NCI-H1092 (cell line): Measurements from ENCODE around the gene CTIF.

ENCODE experiments used
- DNase-seq: peaks from one replicate; lab custom pipeline; 2025; lab: John Stamatoyannopoulos, UW

The CTIF gene

DNA sequence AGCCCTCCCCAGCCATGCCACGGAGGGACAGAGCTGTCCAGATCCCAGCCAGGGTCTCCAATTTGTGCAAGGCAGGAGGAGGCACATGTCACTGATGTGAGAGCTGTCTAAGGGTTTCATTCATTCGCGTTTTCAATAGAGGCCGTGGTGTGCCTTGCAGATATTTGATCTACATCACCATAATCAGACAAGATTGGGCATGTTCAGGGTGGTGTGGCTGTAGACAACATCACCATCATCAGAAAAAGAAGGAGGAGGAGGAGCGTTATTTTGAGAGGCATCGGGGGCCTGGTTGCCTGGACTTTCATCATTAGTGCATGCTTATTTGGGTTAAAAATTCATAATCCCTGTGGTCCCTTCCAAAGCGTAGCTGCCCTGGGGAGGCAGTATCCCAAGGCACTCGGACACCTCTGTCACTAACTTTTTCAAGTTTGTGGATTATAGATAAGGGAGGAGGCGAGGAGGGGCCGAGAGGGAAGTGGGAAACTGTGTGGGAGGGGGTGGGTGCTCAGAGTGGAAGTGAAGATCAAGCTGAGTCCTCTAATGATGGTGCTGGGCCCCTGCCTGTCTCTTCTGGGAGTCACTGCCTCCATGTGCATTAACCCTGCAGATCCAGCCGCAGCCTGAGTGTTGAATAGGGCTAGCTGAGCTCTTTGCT, 194.1 kb downstream of the CTIF start:
- no peak for DNase-seq

DNA sequence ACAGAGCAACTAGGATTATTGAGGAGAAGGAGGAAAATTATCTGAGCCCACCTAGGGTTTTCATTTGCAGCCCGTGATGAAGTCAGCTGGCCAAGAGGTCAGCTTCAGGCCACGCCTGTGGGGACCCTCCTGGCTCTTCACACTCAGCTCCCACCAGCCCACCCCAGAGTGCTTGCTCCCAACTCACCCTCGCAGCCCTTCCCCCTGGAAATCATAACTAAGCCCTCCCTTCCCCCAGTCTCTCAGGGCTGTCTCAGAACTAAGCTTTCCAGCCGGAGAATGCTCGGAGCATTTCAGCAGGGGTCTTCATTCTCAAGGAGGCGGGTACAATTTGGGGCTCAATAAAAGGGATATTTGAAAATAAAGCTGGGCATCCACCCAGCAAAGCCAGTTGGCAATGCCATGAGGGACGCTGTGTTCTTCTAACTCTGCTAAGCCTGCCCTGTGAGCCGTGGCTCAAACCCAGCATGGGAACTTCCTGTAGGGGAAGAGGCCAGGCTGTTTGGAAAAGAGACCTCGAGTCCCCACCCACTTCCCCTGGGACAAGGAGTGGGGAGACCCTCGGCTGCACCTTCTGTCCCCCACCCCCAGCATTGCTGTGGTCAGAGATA, 194.9 kb downstream of the CTIF start:
- no peak for DNase-seq

DNA sequence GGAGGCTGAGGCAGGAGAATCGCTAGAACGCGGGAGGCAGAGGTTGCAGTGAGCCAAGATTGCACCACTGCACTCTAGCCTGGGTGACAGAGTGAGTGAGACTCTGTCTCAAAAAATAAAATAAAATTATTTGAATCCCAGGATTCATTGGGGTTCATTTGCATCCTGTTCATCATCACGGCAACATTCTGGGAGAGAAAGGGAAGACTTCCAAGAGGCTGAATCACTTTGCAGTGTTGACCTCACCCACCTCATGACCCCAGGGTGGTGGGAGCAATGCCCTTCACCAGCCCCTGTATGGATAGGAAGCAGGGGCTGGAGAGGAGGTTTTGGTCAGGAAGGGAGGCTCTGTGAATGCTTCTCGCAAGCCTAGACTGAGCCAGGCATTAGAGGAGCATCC, 195.6 kb downstream of the CTIF start:
- DNase-seq: no peak

DNA sequence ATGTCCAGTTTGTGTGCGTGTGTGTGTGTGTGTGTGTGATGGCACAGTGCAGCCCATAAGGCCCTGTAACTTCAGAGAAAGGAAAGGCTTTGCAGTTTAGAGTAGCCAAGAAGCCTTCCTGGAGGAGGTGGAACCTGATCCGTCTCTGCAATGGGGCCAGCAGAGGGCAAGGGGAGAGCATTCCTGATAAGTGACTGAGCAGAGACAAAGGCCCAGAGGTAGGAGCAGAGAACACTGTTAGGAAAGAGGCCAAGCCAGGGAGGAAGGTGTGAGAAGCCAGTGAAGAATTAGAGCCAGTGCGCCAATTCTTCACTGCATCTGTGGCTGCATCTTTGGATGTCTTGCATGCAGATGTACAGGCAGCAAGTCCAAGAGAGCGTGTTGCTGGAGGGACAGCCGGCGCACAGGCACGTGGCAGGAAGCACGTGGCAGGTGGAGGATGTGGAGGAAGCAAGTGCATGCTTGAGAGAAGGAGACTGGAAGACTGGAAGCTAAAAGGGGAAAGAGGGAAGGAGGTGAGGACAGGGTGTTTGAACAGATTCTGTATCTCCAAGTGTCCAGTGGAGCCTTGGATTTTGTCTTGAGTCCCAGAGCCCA, 196.3 kb downstream of the CTIF start:
- no peak for DNase-seq

DNA sequence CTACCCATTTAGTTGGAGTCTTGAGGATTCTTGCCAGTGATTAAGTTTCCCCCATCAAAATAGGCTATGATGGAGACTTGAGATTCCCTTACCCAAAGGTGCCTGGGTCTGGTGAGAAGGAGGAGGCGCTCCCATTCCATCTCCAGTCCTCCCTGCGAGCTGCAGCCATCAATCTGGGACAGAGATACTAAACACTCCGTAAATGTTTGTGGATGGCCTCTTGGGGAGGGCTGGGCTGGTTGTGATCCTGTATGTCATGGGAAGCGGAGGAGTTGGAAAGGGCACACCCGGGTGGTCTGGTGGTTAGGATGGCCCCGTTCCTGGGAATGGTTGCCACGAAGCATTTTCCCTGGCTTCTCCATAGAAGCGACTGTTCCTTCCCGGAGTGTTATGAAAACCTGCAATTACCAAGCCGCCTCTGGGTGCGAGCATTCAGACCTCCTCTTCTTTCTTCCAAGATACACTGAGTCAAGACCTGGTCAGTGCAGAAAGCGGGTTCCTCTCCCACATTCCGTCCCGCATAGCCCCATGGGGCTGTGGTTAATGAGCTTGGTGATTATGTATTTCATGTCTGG, 196.9 kb downstream of the CTIF start:
- DNase-seq: no peak

DNA sequence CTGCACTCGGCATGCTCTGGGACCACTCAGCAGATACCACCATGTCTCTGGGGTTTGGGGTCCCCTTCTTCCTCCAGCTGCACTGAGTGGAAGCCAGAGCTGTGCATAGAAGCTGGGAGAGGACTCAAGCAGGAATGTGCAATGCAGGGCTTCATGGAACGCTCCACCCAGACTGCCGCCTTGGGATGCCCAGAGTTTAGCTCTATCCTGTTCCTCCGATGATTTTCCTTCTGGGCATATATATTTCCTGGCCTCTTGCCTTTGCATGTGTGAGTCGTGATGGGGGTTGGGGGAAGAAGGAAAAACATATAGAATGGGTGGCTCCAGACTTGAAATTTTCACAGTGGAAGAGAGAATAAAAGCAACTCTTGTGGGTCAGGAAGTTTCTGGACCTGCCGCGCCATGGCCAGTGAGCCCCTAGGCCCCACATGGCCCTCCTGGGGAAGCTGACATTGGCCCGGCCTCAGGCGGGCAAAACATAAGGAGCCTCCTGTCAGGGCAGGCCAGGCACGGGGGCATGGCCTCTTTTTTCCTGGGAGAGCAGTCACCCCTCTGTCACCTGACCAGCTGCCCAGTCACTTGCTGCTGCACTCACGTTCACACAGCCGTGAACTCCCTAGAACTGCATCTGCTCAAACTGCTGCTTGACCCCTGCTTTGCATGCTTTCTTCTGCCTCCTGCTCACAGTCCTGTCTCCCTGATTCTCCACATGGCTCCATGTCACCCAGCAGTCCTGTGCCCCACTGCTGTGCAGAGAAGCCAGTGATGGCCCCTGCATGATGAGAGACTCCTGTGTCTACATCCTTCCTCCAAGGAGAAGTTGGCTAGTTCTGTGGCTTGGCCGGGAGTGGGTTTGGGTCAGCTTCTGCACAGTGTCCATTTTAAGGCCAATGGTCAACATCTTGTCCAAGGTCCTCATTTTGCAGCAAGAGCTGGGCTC, 197.8 kb downstream of the CTIF start:
- no peak for DNase-seq

DNA sequence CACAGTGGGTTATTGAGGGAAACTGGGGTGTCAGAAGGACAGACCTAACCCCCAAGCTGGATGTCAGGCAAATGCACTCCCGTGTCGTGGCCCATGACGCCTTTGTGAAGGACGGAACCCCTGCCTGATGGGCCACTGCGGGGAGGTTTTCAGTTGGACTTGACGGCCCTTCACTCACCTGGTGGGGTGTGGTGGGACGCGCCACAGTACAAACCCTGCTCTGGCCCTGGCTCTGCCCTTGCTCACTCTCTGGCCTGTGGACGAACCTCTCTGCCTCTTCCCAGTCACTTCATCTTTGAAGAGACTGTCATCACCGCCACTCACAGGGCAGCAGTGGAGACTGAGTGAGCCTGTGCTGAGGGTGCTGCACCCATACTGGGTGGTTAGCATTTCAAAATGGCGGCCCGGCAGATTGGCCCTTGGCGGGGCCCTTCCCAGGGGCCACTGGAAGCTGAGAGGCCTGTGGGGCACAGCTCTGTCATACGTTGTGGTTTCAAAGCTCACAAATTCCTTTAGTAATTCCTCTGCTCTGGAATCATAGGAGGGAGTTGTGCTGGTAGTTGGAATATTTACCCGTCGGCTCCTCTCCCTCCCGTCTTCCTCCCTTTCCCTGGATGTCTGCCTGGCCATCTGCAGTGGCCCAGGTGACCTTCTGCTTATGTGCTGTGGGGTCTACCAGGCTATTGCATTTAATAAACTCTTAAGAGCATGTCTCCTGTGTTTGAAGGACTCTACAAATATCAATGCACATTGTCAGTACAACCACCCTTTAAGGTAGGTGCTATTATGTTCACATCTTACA, 200.6 kb downstream of the CTIF start:
- no peak for DNase-seq

DNA sequence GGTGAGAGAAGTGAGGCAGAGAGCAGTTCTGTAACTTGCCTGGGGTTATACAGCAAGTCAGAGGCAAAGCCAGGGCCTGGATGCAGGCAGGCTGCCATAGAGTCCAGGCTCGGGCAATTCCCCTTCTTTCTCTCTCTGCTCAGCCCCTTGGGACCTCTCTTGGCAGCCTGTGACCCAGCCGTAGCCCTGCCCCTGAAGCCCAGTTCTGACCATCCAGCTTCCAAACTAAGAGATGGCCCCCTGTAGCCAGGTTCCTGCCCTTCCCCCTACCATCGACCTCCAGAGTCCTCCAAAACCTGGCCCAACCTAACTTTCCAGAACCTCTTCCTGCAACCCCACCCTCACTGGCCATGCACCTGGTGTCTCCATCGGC, 201.2 kb downstream of the CTIF start:
- DNase-seq: no peak

DNA sequence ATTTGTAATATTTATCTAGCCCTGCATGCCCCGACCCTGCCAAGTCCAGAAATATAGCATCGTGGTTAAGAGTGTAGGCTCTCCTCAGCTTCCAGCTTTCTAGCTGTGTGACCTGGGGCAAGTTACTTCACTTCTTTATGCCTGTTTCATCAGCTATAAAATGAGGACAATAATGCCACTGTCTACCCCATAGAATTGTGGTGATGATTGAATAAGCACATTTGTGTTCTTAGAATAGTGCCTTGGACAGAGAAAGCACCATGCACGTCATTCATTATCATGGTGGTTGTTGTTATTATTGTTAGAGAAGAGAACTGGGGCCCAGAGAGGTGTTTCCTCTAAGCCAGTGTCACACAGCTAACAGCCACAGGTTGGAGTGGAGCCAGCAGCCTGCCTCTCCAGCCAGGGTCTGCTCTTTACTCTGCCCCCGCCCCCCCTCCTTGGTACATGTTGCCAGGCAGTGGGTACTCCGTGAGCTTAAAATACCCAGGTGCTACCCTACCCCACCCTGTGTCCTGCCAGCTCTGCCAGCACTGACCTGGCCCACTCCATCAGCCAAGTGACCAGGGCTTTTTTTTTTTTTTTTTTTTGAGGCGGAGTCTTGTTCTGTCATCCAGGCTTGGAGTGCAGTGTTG, 202.1 kb downstream of the CTIF start:
- DNase-seq: no peak

DNA sequence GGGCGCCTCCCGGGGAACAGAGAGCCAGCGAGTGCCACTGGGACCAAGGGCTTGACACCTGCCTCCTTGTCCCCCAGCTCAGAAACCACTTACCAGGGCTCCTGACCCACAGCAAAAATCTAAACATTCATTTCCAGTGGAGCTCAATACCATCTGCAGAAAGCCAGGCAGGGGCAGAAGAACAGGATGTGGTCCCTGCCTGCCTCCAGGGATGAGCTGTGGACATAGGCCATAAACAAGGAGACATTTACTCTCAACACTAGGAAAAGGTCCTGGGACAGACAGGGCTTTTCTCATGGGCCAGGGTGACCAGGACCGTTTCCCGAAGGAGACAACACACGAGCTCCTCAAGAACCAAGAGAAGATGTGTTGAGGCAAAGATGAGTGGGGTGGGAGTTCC, 203.0 kb downstream of the CTIF start:
- DNase-seq: no peak

DNA sequence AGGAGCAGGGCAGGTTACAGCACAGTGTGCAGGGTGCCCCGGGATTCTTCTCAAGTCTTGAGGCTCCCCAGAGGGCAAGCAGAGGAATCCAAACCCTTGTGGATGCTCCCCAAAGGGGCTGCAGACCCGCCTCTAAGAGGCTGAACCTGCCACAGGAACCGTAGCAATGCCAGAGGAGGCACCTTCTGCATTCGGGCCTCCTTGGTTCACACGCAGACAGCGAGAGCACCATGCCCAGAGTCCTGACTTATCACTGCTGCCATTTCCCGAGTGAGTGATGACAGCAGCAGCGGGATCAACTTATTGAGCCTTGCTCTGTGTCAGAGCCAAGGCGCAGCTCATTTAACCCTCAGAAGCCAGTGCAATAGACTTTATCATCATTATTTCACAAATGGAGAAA, 203.5 kb downstream of the CTIF start:
- DNase-seq: no peak

DNA sequence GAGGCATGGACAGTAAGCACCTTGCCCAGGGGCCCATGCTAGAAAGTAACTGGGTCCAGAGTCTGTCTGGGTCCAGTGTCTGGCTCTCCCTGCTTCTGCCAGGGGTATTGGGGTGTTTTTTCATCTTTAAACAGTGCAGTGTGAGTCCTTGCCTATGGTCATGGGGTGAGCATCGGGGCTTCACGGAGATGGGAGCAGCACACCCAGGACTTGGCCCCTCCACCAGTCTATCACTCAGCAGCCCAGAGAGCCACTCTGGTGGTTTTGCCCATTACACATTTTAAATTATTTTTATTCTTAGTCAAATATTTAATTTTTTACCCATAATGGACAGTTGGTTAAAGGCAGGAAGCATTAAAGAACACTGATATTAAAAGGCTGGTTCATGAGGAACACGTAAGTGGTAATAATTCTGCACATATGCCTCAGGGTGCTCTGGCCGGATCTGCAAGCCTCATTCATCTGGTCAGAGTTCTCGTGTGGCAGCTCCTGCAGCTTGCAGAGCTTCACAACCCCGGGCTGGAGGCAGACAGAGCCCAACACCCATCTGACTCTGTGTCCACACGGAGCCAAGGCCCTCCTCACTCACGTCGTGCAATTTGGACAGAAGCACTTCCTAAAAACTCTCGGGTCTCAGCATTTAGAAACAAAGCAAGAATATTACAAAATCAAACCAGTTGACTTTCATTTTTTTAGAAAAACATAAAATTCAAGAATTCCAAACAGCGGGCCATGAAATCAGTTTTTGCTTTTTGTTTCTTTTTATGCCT, 204.1 kb downstream of the CTIF start:
- DNase-seq: no peak

DNA sequence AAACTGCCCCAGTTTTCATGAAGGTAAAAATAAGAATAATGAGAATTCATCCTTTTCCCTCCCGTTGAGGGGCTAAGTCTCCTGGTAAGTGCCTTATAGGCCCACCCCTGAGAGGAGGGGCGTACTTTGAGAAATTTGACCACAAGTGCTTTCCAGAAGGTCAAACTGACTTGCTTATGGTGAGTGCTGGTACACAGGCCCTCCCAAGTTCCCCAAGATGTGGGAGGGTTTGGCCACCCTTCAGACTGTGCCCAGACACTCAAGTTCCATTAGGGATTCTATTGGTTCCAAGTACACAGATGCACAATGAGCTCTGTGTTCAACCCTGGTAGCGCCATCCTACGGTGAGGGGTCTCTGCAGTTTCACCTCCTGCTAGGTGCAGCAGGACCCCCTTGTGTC, 205.1 kb downstream of the CTIF start:
- no peak for DNase-seq

DNA sequence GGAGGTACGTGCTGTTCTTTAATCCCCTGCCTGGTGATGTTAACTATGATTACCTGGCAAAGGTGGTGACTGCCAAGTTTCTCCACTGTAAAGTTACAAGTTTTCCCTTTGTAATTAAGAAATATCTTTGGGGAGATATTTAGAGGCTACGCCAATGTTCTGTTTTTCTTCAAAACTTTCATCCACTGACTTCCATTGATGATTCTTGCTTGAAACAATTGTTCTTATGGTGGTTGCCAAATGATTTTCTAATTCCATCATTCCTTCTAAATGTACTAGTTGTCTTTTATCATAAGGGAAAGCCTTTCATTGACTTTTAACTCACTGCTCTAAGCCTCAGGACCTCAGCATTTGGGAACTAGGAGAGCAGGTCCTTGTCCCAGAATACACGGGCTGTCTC, 206.5 kb downstream of the CTIF start:
- DNase-seq: no peak

DNA sequence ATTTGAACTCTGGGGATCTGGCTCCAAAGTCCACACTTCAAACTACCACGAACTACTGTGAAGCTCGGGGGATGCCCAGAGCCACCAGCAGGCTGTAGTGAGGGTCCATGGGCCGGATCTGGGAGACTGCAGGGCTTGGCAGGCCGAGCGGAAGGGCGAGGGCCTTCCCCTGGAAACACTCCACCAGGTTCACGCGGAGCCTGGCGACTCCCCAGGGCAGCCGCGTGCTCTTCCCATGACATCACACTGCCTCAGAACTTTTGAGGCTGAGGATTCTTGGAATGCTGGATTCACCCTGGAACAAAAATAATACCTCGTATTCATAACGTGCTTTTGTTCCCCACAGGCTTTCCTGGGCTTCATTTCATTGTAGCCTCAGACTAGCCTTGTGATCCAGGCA, 210.9 kb downstream of the CTIF start:
- no peak for DNase-seq

DNA sequence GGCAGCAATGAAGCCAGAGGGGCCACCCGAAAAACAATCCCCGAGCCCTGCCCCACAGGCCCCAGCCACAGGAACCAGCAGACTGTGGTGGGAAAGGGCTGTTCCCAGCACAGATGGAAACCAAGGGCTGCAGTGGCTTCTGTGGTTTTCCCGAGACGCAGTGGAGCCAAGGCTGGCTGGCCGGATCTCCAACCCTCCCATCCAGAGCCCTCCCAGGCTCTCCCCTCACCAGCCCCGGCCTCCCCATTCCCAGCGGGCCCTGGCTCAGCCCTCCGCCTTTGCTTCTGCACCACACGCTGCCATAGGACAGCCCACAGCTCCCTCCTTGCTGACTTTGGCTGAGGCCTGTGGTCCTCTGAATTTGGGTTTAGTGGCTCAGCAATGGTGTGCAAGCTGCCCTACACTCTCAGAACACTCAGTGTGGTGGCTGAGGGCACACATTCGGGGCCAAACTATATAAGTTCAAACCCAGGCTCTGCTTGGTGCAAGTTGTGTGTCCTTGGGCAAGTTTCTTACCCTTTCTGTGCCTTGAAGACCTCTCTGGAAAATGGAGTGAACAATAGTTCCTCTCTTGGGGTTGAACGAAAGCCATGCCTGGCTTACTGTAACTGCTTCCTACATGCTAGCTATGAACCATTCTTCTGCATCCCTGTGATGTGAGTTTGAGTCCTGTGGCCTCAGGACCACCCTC, 211.8 kb downstream of the CTIF start:
- DNase-seq: no peak

DNA sequence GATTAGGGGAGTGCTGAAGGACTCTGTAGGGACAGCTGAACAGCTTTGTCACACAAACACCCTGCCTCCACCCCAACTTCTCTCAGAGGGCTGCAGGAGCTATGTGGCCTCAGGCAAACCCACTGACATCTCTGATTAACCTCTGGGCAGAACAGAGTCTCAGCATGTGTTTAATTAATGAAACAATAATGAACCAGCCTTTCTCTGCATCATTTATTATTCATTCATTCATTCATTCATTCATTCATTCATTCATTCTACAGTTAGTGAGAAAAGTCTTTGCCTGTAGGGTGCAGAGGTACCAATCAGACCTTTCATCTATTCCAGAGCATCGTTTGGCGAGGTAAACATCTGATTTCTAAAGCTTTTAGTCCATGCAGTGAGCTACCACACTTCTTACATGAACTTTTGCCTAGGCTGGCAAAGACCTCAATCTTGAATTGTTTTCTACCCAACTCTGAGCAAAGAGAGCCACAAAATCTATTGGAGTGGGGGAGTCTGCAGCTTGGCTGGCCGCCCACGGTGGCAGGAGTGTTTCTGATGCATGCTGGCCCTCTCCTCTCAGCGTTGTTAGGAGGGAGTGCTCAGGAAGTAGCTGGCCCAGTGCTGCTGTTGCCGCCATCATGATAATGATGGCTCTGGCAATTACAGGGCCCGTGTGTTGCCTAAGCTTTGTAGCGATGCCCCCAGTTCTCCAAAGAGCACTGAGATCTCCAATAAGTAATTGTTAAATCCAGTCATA, 213.1 kb downstream of the CTIF start:
- DNase-seq: no peak

DNA sequence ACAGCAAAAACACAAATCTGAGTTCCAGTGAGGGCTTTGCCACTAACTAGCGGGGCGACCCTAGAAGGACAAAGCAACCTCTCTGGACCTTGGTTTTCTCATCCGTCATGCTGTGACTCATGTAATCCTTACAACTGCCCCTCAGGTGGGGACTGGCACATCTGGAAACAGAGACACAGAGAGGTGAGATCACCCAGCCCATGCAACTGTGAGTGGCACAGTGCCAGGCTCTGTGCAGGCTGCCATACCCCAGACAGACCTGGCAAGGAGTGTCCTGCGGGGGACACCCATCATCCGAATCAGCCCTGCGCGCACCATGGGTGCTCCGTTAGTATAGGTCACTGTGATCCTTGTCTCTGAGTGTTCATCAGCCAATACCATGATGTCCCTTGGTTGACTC, 213.6 kb downstream of the CTIF start:
- no peak for DNase-seq

DNA sequence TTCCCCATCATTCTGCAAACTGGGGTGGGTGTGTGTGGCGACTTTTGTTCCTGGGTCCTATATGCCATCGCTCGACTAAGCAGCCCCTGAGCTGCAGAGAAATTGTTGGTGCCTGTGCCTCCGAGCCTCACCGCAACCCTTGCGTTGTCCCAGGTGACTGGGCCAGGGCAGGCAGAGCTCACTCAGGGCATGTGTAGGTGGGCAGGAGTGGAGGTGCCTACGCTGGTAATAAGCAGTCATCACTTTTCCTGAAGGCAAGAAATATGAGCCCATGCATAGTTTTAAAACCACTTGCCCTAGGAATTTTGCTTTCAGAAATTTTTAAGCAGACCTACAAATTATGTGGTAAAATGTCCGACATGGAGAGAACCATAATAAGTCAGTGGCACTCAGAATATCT, 214.1 kb downstream of the CTIF start:
- DNase-seq: no peak
